ENCODE results near the gene MXRA5.
"Not testable (repeated sequence)": the region's sequence is repeated elsewhere in the genome, so short reads cannot be mapped to it uniquely, and the experiment has no call there.

Gene MXRA5

GRCh38 chrX:3346501-3347259, at the start of gene MXRA5:
Gene MXRA5, minus strand, starts transcription at chrX:3346652. Its CDS starts 2,819 bp downstream, at chrX:3343833.
- Mint-ChIP-seq H3K4me3 (no peak within 1 kb of the TSS), H3K9me3 (no peaks in the 10 kb centered on the region), H3K36me3 (no peaks in the 10 kb centered on the region), H3K4me1 (no peaks in the 10 kb centered on the region), H3K27ac (no peak within 1 kb of the TSS)
- ATAC-seq: no peak
- DNase-seq (ENCODE audit: low spot score in 2 of 2): no peak

GRCh38 chrX:3393581-3394111, 47.2 kb upstream of the MXRA5 start:
- Mint-ChIP-seq H3K27ac (no peak overlapping the region), H3K4me1 (no peaks in the 10 kb centered on the region), H3K36me3 (no peaks in the 10 kb centered on the region), H3K9me3 (no peaks in the 10 kb centered on the region), H3K4me3 (no peak overlapping the region)
- DNase-seq (ENCODE audit: low spot score in 2 of 2) (no peak), ATAC-seq (no peak)

GRCh38 chrX:3393178-3393577, 46.7 kb upstream of the MXRA5 start:
- no peak overlapping the region for H3K27ac Mint-ChIP-seq
- H3K36me3 Mint-ChIP-seq: no peaks in the 10 kb centered on the region
- no peaks in the 10 kb centered on the region for H3K9me3 Mint-ChIP-seq
- no peaks in the 10 kb centered on the region for H3K4me1 Mint-ChIP-seq
- no peak overlapping the region for H3K4me3 Mint-ChIP-seq
- no peak for ATAC-seq
- DNase-seq (ENCODE audit: low spot score in 2 of 2): no peak

- H3K27ac Mint-ChIP-seq: no peak overlapping the region
- H3K4me1 Mint-ChIP-seq: no peaks in the 10 kb centered on the region
- no peaks in the 10 kb centered on the region for H3K36me3 Mint-ChIP-seq
- DNase-seq (ENCODE audit: low spot score in 2 of 2): no peak
- ATAC-seq: no peak
- H3K4me3 Mint-ChIP-seq: no peak overlapping the region
- no peaks in the 10 kb centered on the region for H3K9me3 Mint-ChIP-seq
Measured at GRCh38 chrX:3388457-3388856, 42.0 kb upstream of the MXRA5 start.

- Mint-ChIP-seq H3K27ac (no peak overlapping the region), H3K4me1 (no peaks in the 10 kb centered on the region), H3K36me3 (no peaks in the 10 kb centered on the region), H3K4me3 (no peak overlapping the region), H3K9me3 (no peaks in the 10 kb centered on the region)
- no peak for DNase-seq (ENCODE audit: low spot score in 2 of 2)
- no peak for ATAC-seq
Measured at GRCh38 chrX:3384327-3384726, 37.9 kb upstream of the MXRA5 start.

- DNase-seq (ENCODE audit: low spot score in 2 of 2): no peak
- no peaks in the 10 kb centered on the region for H3K4me1 Mint-ChIP-seq
- no peaks in the 10 kb centered on the region for H3K9me3 Mint-ChIP-seq
- no peaks in the 10 kb centered on the region for H3K36me3 Mint-ChIP-seq
- no peak overlapping the region for H3K27ac Mint-ChIP-seq
- ATAC-seq: no peak
- no peak overlapping the region for H3K4me3 Mint-ChIP-seq
Measured at GRCh38 chrX:3380603-3381002, 34.2 kb upstream of the MXRA5 start.

- DNase-seq (ENCODE audit: low spot score in 2 of 2): no peak
- Mint-ChIP-seq H3K4me3 (no peak overlapping the region), H3K4me1 (no peaks in the 10 kb centered on the region), H3K36me3 (no peaks in the 10 kb centered on the region), H3K27ac (no peak overlapping the region), H3K9me3 (no peaks in the 10 kb centered on the region)
- ATAC-seq: no peak
Measured at GRCh38 chrX:3379111-3379510, 32.7 kb upstream of the MXRA5 start.

- no peak overlapping the region for H3K27ac Mint-ChIP-seq
- no peak for ATAC-seq
- H3K4me3 Mint-ChIP-seq: no peak overlapping the region
- H3K36me3 Mint-ChIP-seq: no peaks in the 10 kb centered on the region
- no peak for DNase-seq (ENCODE audit: low spot score in 2 of 2)
- H3K4me1 Mint-ChIP-seq: no peaks in the 10 kb centered on the region
- H3K9me3 Mint-ChIP-seq: no peaks in the 10 kb centered on the region
Measured at GRCh38 chrX:3378156-3378555, 31.7 kb upstream of the MXRA5 start.

GRCh38 chrX:3377560-3377959, 31.1 kb upstream of the MXRA5 start:
- Mint-ChIP-seq H3K9me3 (no peaks in the 10 kb centered on the region), H3K27ac (no peak overlapping the region), H3K4me3 (no peak overlapping the region), H3K36me3 (no peaks in the 10 kb centered on the region), H3K4me1 (no peaks in the 10 kb centered on the region)
- ATAC-seq (no peak), DNase-seq (ENCODE audit: low spot score in 2 of 2) (no peak)

- not testable (repeated sequence) for H3K4me1 Mint-ChIP-seq; H3K9me3 Mint-ChIP-seq; H3K36me3 Mint-ChIP-seq; H3K4me3 Mint-ChIP-seq; DNase-seq (ENCODE audit: low spot score in 2 of 2); ATAC-seq; H3K27ac Mint-ChIP-seq
Measured at GRCh38 chrX:3375878-3376508, 29.5 kb upstream of the MXRA5 start.

- H3K4me3 Mint-ChIP-seq: no peak overlapping the region
- H3K4me1 Mint-ChIP-seq: no peaks in the 10 kb centered on the region
- H3K36me3 Mint-ChIP-seq: no peaks in the 10 kb centered on the region
- no peak overlapping the region for H3K27ac Mint-ChIP-seq
- DNase-seq (ENCODE audit: low spot score in 2 of 2) (no peak), ATAC-seq (no peak)
- H3K9me3 Mint-ChIP-seq: no peaks in the 10 kb centered on the region
Measured at GRCh38 chrX:3374108-3374800, 27.8 kb upstream of the MXRA5 start.

- no peaks in the 10 kb centered on the region for H3K9me3 Mint-ChIP-seq
- H3K27ac Mint-ChIP-seq: no peak overlapping the region
- ATAC-seq (no peak), DNase-seq (ENCODE audit: low spot score in 2 of 2) (no peak)
- H3K4me3 Mint-ChIP-seq: no peak overlapping the region
- H3K36me3 Mint-ChIP-seq: no peaks in the 10 kb centered on the region
- no peaks in the 10 kb centered on the region for H3K4me1 Mint-ChIP-seq
Measured at GRCh38 chrX:3371163-3371562, 24.7 kb upstream of the MXRA5 start.

- no peaks in the 10 kb centered on the region for H3K4me1 Mint-ChIP-seq
- no peak overlapping the region for H3K27ac Mint-ChIP-seq
- H3K9me3 Mint-ChIP-seq: no peaks in the 10 kb centered on the region
- H3K4me3 Mint-ChIP-seq: no peak overlapping the region
- no peaks in the 10 kb centered on the region for H3K36me3 Mint-ChIP-seq
- no peak for DNase-seq (ENCODE audit: low spot score in 2 of 2)
- no peak for ATAC-seq
Measured at GRCh38 chrX:3370656-3371055, 24.2 kb upstream of the MXRA5 start.

GRCh38 chrX:3362956-3363355, 16.5 kb upstream of the MXRA5 start:
- no peaks in the 10 kb centered on the region for H3K36me3 Mint-ChIP-seq
- no peak overlapping the region for H3K27ac Mint-ChIP-seq
- no peaks in the 10 kb centered on the region for H3K4me1 Mint-ChIP-seq
- ATAC-seq: no peak
- H3K9me3 Mint-ChIP-seq: no peaks in the 10 kb centered on the region
- no peak for DNase-seq (ENCODE audit: low spot score in 2 of 2)
- no peak overlapping the region for H3K4me3 Mint-ChIP-seq

GRCh38 chrX:3360881-3361280, 14.4 kb upstream of the MXRA5 start:
- H3K4me3 Mint-ChIP-seq: no peak overlapping the region
- ATAC-seq (no peak), DNase-seq (ENCODE audit: low spot score in 2 of 2) (no peak)
- no peak overlapping the region for H3K27ac Mint-ChIP-seq
- H3K9me3 Mint-ChIP-seq: no peaks in the 10 kb centered on the region
- no peaks in the 10 kb centered on the region for H3K4me1 Mint-ChIP-seq
- H3K36me3 Mint-ChIP-seq: no peaks in the 10 kb centered on the region

GRCh38 chrX:3352741-3353140, 6.3 kb upstream of the MXRA5 start:
- H3K36me3 Mint-ChIP-seq; DNase-seq (ENCODE audit: low spot score in 2 of 2); H3K4me1 Mint-ChIP-seq; H3K9me3 Mint-ChIP-seq; H3K27ac Mint-ChIP-seq; ATAC-seq; H3K4me3 Mint-ChIP-seq: not testable (repeated sequence)
